HG03060 (cell line): Measurements from ENCODE around the gene TMEM165.

Source experiments
- ATAC-seq: cut with Tn5 transposase; IDR thresholded peaks from one replicate; pipeline ENCODE4 v1.9.1; 2021; ENCODE audit warnings: low read depth, moderate number of reproducible peaks; ENCODE audit not compliant: unreplicated experiment

The TMEM165 gene

GRCh38 chr4:55399581-55399980, 3.8 kb downstream of the TMEM165 start:
- no peak for ATAC-seq

DNA sequence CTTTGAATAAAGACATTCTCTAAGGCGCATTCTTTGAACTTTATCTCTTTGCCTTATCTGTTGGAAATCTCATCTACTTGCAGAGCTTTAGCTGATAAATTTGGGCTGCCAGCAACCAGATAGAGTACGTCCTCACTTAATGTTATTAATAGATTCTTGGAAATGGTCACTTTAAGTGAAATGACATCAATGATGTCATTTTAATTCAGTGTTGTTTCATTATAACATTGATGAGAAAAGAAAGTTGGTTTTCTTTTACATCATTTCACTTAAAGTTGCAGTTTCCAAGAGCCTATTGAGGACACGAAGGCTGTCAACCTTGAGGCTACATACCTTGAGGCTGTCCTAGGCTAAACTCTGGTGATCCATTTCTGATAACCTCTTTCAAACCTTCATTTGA, 9.3 kb downstream of the TMEM165 start:
- ATAC-seq = no peak

GRCh38 chr4:55406545-55406944, 10.8 kb downstream of the TMEM165 start:
- no peak for ATAC-seq

DNA sequence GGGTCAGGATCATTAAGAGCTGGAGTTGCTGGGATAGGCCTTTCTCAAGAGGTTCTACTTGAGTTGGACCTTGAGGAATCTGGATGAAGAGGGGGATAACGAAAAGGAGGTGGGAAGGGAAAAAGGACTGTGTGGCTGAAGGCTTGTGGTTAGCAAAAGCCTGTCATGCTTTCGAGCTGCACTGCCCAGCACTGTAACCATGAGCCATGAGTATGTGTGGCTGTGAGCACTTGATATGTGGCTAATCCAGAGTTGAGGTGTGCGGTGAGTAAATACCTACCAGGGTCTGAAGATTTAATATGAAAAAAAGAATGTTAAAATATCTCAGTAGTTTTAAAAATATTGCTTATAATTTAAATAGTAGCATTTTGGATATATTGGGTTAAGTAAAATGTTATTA, 11.4 kb downstream of the TMEM165 start:
- ATAC-seq = no peak

- no peak for ATAC-seq
These were observed 12.0 kb downstream of the TMEM165 start for GRCh38 chr4:55407764-55408163.

DNA sequence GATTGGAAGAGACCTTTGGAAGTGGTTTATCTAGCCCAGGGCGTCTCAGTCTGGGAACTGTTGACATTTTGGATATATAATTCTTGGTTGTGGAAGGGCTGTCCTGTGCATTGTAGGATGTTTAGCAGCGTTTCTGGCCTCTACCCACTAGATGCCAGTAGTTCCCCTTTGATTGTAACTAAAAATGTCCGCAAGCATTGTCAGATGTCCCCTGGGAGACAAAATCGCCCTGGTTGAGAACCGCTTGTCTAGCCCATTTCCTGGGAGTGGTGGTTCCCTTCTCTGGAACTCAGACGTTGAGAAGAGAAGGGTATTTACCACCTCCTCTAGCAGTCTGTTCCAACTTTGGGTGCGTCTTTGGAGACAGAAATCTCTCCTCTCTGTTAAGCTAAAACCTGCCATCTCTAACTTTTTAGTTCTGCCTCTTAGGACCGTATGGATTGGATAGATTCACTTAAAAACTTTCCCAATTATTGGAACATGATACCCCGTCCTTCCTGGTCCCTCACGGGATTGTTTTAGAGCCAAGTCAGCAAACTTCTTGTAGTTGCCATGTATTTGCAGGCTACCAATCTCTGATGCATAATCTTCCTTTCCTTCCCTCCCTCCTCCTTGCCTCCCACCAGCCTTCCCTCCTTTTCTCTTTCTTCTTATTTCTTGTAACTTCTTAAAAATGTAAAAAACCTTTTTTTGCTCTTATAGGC, 13.9 kb downstream of the TMEM165 start:
- ATAC-seq = peak; percentile 47

DNA sequence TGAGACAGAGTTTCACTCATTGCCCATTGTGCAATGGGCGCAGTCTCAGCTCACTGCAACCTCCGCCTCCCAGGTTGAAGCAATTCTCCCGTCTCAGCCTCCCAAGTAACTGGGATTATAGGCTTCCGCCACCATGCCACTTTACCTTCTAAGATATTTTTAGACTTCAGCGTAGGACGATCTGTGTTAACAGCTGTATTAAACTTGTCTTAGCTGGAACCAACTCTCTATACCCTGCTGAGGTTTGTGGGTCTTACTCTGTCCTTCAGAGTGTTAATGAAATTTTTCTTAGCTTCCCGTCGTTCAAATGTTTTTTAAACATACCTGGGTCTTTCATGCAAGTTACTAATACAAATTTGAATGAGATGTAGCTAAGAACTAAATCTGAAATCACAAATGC, 14.7 kb downstream of the TMEM165 start:
- ATAC-seq = no peak

DNA sequence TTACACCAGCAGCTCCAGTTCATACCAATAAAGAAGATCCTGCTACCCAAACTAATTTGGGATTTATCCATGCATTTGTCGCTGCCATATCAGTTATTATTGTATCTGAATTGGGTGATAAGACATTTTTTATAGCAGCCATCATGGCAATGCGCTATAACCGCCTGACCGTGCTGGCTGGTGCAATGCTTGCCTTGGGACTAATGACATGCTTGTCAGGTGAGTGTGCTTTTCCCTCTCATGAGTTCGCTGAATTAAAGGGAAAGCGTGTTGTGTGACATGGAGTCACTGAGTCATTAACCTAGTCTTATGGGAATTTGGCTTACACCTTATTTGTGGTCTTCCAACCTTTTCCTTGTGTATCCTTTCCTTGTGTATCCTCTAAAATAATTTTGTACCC, 15.9 kb downstream of the TMEM165 start:
- no peak for ATAC-seq

DNA sequence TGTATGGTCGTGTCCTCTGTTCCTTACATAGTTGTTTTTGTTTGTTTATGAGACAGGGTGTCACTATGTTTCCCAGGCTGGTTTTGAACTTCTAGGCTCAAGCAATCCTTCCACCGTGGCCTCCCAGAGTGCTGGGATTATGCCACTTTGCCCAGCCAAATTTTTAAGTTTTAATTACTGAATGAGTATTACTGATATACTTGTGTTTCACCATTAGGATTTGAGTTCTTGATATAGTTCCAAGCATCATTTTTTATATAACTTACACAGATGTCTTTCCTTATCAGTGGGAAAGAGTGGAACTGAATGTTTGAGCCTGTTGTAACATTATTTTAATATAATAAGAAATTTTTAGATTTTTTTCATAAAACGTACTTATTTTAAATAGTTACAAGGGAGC, 20.4 kb downstream of the TMEM165 start:
- ATAC-seq = no peak

DNA sequence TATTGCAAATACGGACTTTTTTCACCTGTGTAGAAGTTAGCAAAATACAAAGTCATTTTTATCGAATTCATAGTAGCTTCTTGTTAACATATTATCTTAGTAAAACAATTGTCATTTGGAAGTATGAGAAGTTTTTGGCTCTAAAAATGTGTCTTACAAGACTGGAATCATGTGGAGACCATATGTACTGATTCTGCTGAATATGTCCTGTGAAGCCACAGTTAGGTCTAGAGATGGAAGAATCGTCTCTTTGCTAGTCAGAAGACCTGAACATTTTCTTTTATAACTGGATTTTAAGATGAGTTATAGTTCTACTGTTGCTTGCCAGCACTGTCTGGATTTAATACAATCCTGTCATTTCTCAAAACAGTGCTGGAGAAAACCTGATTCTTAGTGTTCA, 29.0 kb downstream of the TMEM165 start:
- ATAC-seq = no peak

GRCh38 chr4:55431710-55432336, 36.1 kb downstream of the TMEM165 start:
- ATAC-seq = no peak

GRCh38 chr4:55435141-55435841, 39.5 kb downstream of the TMEM165 start:
- ATAC-seq = no peak

- no peak for ATAC-seq
These were observed 41.6 kb downstream of the TMEM165 start for GRCh38 chr4:55437356-55437796.

DNA sequence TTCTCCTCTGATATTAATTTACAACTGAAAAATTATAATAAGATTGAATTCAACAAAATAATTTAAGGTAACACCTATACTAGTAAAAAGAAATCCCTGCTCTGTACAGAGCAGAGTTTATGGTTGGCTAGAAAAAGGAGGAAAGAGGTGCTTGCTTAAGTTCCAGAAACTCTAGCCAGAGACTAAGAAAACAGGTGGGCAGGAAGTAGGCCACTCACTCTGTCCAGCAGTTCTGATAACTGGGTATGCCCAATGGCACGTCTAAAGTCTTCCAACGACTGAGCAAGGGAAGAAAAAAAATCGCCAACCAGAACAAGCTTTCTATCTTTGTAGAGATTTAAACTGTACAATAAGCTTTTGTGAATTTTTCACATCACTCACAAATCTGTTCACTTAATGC, 42.1 kb downstream of the TMEM165 start:
- ATAC-seq = no peak

DNA sequence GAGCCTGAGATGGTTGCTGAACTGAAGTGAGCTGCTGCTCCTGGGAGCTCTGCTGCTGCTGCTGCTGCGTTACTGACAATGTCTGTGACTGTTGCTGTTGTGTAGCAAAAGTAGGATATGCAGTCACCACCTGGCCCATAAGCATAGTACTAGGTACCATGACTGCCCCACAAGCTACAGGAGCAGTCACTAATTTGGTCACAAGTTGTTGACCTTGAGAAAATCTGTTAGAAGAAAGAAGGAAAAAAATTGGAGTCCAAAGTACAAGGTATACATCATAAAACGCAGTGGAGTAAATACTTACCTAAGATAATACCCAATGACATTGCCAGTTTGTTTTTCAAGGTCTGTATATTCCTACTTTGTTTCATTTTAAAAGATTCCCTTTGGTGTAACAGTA, 42.6 kb downstream of the TMEM165 start:
- ATAC-seq = no peak

- no peak for ATAC-seq
These were observed 43.3 kb downstream of the TMEM165 start for GRCh38 chr4:55439023-55439422.

DNA sequence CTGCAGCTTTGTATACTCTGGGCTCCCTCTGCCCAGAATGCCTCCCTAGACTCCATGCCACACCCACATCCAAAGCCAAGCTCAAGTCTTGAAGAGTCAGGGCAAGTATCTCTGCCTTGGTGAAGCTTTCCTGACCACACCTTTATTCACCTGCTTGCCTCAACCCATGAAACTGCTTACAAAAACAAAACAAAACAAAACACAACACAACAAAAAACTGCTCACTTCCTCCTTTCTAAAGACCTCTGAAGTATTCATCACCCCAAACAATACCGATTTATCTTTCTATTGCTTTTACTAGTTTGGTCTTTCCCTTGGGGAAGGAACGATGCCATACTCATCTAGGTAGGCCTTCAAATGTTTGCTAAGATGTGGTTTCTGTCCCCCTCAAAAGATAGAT, 45.0 kb downstream of the TMEM165 start:
- ATAC-seq = no peak

DNA sequence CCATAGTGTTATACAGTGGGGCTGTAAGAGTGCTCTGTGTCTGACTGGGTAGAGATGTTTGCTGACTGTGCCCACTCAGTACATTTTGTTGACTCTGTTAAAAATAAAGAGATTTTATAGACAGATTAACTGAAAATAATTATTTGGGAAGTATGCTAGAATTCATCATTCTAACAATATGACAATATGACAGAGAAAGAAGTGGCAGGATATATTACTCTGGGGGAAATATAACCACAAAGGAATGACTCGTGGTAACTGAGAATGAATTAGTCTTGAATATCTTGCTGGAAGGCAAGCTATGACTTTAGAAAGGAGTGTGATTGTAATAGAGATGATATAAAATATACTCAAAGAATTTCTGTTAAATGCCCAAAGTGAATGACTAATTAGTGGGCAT, 46.8 kb downstream of the TMEM165 start:
- no peak for ATAC-seq

DNA sequence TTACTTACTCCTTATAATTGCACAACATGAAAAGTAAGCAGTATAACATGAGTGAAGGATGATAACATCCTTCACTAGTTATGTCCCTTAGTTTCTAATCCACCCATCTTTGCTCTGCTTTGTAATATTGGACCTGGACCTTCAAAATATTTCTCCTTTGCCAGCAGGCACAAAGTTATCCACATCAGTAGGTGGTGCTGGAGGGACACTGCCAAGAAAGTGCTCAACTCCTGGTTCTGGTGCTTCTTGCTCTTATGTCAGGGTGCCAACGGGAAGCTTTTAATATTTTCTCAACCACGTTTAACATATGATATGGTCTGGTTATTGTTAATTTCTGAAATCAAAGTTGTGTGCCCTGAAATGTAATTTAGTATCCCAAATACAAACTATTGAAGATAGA, 49.1 kb downstream of the TMEM165 start:
- ATAC-seq = no peak

DNA sequence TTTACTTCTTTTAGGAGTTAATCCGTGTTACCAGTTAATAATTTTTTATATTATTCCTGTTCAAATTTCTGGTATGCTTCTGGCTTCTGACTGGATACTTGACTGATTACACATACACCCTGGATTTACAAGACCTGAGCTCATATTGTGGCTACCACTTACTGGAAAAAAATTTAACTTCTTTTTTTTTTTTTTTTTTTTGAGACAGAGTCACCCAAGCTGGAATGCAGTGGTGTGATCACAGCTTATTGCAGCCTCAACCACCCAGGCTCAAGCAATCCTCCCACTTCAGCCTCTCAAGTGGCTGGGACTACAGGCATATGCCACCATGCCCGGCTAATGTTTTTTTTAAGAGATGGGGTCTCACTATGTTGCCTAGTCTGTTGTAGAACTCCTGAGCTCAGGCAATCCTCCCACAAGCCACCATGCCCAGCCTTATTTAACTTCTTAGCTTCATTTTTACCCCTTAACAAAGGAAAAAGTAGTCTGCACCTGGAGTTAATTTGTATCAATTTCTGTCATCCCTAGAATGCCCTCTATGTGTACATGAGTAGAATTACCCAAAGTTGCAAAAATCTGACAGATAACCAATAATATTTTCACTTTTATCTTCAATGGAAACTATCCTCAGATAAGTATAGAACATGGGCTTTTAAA, 50.3 kb downstream of the TMEM165 start:
- ATAC-seq = no peak

GRCh38 chr4:55446578-55446922, 50.8 kb downstream of the TMEM165 start:
- ATAC-seq = no peak
